K562 (cell line): ENCODE results near the gene SNX9. TPM values are rescaled to one million over a fixed set of nuclear protein-coding genes. Genes with fewer than 3 reads are reported as not detected.

Source experiments
- BRCA1 ChIP-seq, 2 experiments: fragments of 450-650 bp in 1 of 2; sonication (generic) in 1 of 2; formaldehyde crosslinking in 1 of 2; IDR thresholded peaks; 2 replicates each; pipeline versions ENCODE4 v1.5.0 to v1.6.1; 2017 to 2020; ENCODE audit warnings: mild to moderate bottlenecking in 1 of 2, missing genetic modification reagents in 1 of 2
- CGGBP1 ChIP-seq: fragments of 250-450 bp; sonication (Bioruptor Pico); IDR thresholded peaks from 2 replicates; pipeline ENCODE4 v1.9.0; 2021; ENCODE audit warnings: mild to moderate bottlenecking
- ELF4 ChIP-seq: fragments of 450-650 bp; formaldehyde crosslinking; IDR thresholded peaks from 2 replicates; pipeline ENCODE4 v1.4.0; 2022; ENCODE audit warnings: missing genetic modification characterization
- EP400 ChIP-seq: fragments of 450-650 bp; IDR thresholded peaks from 2 replicates; pipeline ENCODE4 v1.6.1; 2017; ENCODE audit warnings: antibody characterized with exemption, mild to moderate bottlenecking, moderate library complexity
- FOXJ2 ChIP-seq: fragments of 200-800 bp; sonication (Bioruptor generic); IDR thresholded peaks from 2 replicates; pipeline ENCODE4 v1.6.1; 2016; ENCODE audit warnings: missing genetic modification characterization, missing compliant biosample characterization
- ILK ChIP-seq: fragments of 450-650 bp; IDR thresholded peaks from 2 replicates; pipeline ENCODE4 v1.6.1; 2016; ENCODE audit warnings: missing genetic modification characterization, low read depth, mild to moderate bottlenecking, missing compliant biosample characterization, moderate library complexity, borderline replicate concordance
- LEF1 ChIP-seq: fragments of 450-650 bp; IDR thresholded peaks from 2 replicates; pipeline ENCODE4 v1.6.1; 2016; ENCODE audit warnings: mild to moderate bottlenecking
- NCOA6 ChIP-seq: fragments of 450-650 bp; IDR thresholded peaks from 2 replicates; pipeline ENCODE4 v1.6.1; 2017; ENCODE audit warnings: mild to moderate bottlenecking
- NR2F6 ChIP-seq: fragments of 450-650 bp; formaldehyde crosslinking; IDR thresholded peaks from 2 replicates; pipeline ENCODE4 v1.4.0; 2020; ENCODE audit warnings: mild to moderate bottlenecking
- NUFIP1 ChIP-seq: fragments of 450-650 bp; IDR thresholded peaks from 2 replicates; pipeline ENCODE4 v1.6.1; 2018; ENCODE audit not compliant: partially characterized antibody
- POLR3G ChIP-seq: IDR thresholded peaks from 2 replicates; pipeline ENCODE4 v1.6.1; 2011; ENCODE audit not compliant: insufficient read length, insufficient replicate concordance; ENCODE audit errors: extremely low read depth
- RBBP5 ChIP-seq: fragments of 200-600 bp; sonication (generic); IDR thresholded peaks from 2 replicates; pipeline ENCODE4 v1.6.1; 2012; ENCODE audit warnings: borderline replicate concordance, mild to moderate bottlenecking, low read length, control low read depth, inconsistent platforms; ENCODE audit not compliant: insufficient read depth, poor library complexity, severe bottlenecking
- SMARCA4 ChIP-seq: fragments of 450-650 bp; IDR thresholded peaks from 2 replicates; pipeline ENCODE4 v1.6.1; 2016
- TCF15 ChIP-seq: fragments of 250-450 bp; sonication (Bioruptor Pico); IDR thresholded peaks from 2 replicates; pipeline ENCODE4 v1.8.0; 2022; ENCODE audit warnings: moderate library complexity, mild to moderate bottlenecking, inconsistent platforms
- WHSC1 ChIP-seq: IDR thresholded peaks from one replicate; pipeline ENCODE4 v1.6.1; 2012; ENCODE audit warnings: low read length, control low read depth, inconsistent platforms
- ZKSCAN1 ChIP-seq: fragments of 150-350 bp; IDR thresholded peaks from 2 replicates; pipeline ENCODE4 v1.6.1; 2016; ENCODE audit warnings: low read depth, low read length
- ZNF217 ChIP-seq: sonication (generic); formaldehyde crosslinking; IDR thresholded peaks from 2 replicates; pipeline ENCODE4 v1.8.0; 2022; ENCODE audit warnings: mild to moderate bottlenecking, missing genetic modification reagents
- polyA plus RNA-seq, 8 experiments: library from polyadenylated mRNA; depleted of rRNA in 4 of 8; stranded (reverse) in 5 of 8; unstranded in 3 of 8; fragments of >200 nt; fragmentation: Nextera tagmentation in 2 of 8; fragmentation: Illumina TruSeq in 1 of 8; extraction: Ambion mirVana in 2 of 8; extraction: Trizol in 1 of 8; gene quantifications; 2 replicates each; pipeline versions ENCODE4 v1.2.1 to v1.2.3, GENCODE V29; 2011 to 2014; ENCODE audit warnings: inconsistent platforms in 1 of 8, missing spikeins in 1 of 8
- total RNA-seq, 7 experiments: library from RNA; depleted of rRNA in 6 of 7; stranded (reverse); fragments of >200 nt in 6 of 7; fragmentation: Illumina TruSeq in 2 of 7; extraction: Trizol in 2 of 7; gene quantifications; 2 replicates each; pipeline versions ENCODE4 v1.2.1 to v1.2.3, GENCODE V29; 2011 to 2021; ENCODE audit warnings: low replicate concordance in 1 of 7

SNX9 gene
- total and polyA plus RNA-seq, 9 of the 15 experiments (the other 6 are each of a cell fraction or from before 2014, with no cell fraction given), result 6.0 to 81.7 (median 57.1) TPM

- TF ChIP-seq ILK (tag), result no peak
- no peak for TF ChIP-seq TCF15
- TF ChIP-seq ELF4 (CRISPR knock-in tag), result no peak
- no peak for TF ChIP-seq NCOA6
- TF ChIP-seq ZKSCAN1, result no peak
- no peak for TF ChIP-seq NR2F6 (CRISPR knock-in tag)
- no peak for TF ChIP-seq EP400
- no peak for TF ChIP-seq NUFIP1
- TF ChIP-seq ZNF217 (CRISPR knock-in tag), result no peak
- TF ChIP-seq CGGBP1 (CRISPR knock-in tag), result no peak
- no peak for TF ChIP-seq BRCA1 (IDR thresholded peaks at IDR 0.05)
- TF ChIP-seq BRCA1 (CRISPR knock-in tag; IDR thresholded peaks at IDR 0.05), result no peak
- TF ChIP-seq SMARCA4, result no peak
- TF ChIP-seq WHSC1, result no peak
- TF ChIP-seq LEF1, result no peak
- TF ChIP-seq RBBP5, result peak; percentile 53
- TF ChIP-seq FOXJ2, result no peak
- no peak for TF ChIP-seq POLR3G
Observed at GRCh38 chr6:157982102-157982562, 159.1 kb downstream of the SNX9 start (continued).
